HCT116 (cell line): ENCODE results near the gene GATC. TPM values are rescaled to one million over a fixed set of nuclear protein-coding genes. Genes with fewer than 3 reads are reported as not detected.

Experiments
- ATAC-seq: fragments of 200-7000 bp; cut with Tn5 transposase; 2 replicates; pipeline ENCODE4 v1.9.1; 2020; ENCODE audit warnings: mild to moderate bottlenecking, moderate library complexity
- BruUV-seq: library from RNA; stranded (reverse); fragments of 400-500 nt; replicated peaks from 2 replicates; lab custom pipeline; 2021; lab: Mats Ljungman, UMichigan
- CTCF ChIA-PET: fragments of 300-600 bp; sonication (Branson Sonifier 250); formaldehyde crosslinking; loops from one replicate; lab custom pipeline; 2021; ENCODE audit warnings: antibody characterized with exemption; lab: Charles Lee
- POLR2A ChIA-PET: fragments of 300-600, 350-600 bp; sonication (Branson Sonifier 250); formaldehyde crosslinking; loops from one replicate; lab custom pipeline; 2021; ENCODE audit warnings: antibody characterized with exemption; lab: Charles Lee
- RAD21 ChIA-PET, 2 experiments: fragments of 300-600 bp; sonication (Branson Sonifier 250); formaldehyde crosslinking; loops; one replicate each; lab custom pipeline; 2023; ENCODE audit warnings: low total read pairs in 2 of 2; ENCODE audit not compliant: uncharacterized antibody in 2 of 2, unreplicated experiment in 2 of 2, low non-redundant PET in 1 of 2; lab: Charles Lee
- DNase-seq: peaks from one replicate; pipeline ENCODE4 v3.0.0-alpha.2; 2010; ENCODE audit warnings: low read depth, low spot score
- H2AFZ ChIP-seq: fragments of 200-600 bp; shearing (Covaris generic), sonication (generic); 2 replicates; pipeline ENCODE4 v1.6.1; 2017; ENCODE audit warnings: low read depth, mixed run types, mixed read lengths, antibody characterized with exemption, low read length; ENCODE audit not compliant: poor library complexity, severe bottlenecking
- H3K27ac ChIP-seq: 2 replicates; pipeline ENCODE4 v1.5.1; 2012; ENCODE audit warnings: low read depth, low read length
- H3K27me3 ChIP-seq: fragments of 200-600 bp; sonication (generic); 2 replicates; pipeline ENCODE4 v1.6.1; 2016; ENCODE audit warnings: mixed run types, low read length, mixed read lengths; ENCODE audit not compliant: insufficient read depth
- H3K36me3 ChIP-seq, 2 experiments: fragments of 200-500 bp in 1 of 2; fragments of 200-600 bp in 1 of 2; sonication (Bioruptor generic) in 1 of 2; sonication (generic) in 1 of 2; 2 replicates each; pipeline versions ENCODE4 v1.5.1 to v1.6.1; 2014 to 2016; ENCODE audit warnings: low read length in 2 of 2, inconsistent platforms in 1 of 2, mixed read lengths in 1 of 2, mixed run types in 1 of 2; ENCODE audit not compliant: insufficient read depth in 2 of 2, control insufficient read depth in 1 of 2
- H3K4me1 ChIP-seq, 2 experiments: fragments of 200-600 bp in 1 of 2; sonication (generic) in 1 of 2; 2 replicates each; pipeline versions ENCODE4 v1.5.1 to v1.6.1; 2012 to 2017; ENCODE audit warnings: low read length in 2 of 2, inconsistent platforms in 1 of 2, mild to moderate bottlenecking in 1 of 2, mixed read lengths in 1 of 2, mixed run types in 1 of 2, moderate library complexity in 1 of 2; ENCODE audit not compliant: insufficient read depth in 2 of 2, control insufficient read depth in 1 of 2
- H3K4me2 ChIP-seq: fragments of 200-600 bp; sonication (generic); 2 replicates; pipeline ENCODE4 v1.6.1; 2017; ENCODE audit warnings: mixed run types, low read length, mixed read lengths
- H3K4me3 ChIP-seq, 2 experiments: fragments of 200-600 bp in 1 of 2; sonication (generic) in 1 of 2; replicated peaks in 1 of 2; 2 replicates each; pipeline ENCODE4 v1.5.1; 2011 to 2016; ENCODE audit warnings: low read length in 2 of 2, control low read depth in 1 of 2, low read depth in 1 of 2, mild to moderate bottlenecking in 1 of 2, mixed read lengths in 1 of 2, mixed run types in 1 of 2
- H3K79me2 ChIP-seq: fragments of 200-600 bp; sonication (generic); 2 replicates; pipeline ENCODE4 v1.6.1; 2017; ENCODE audit warnings: mild to moderate bottlenecking, mixed run types, low read length, moderate library complexity, mixed read lengths; ENCODE audit not compliant: insufficient read depth
- H3K9ac ChIP-seq: fragments of 200-600 bp; sonication (generic); 2 replicates; pipeline ENCODE4 v1.6.1; 2016; ENCODE audit warnings: low read length, mixed read lengths
- H3K9me2 ChIP-seq: fragments of 200-600 bp; sonication (generic), shearing (Covaris generic); 2 replicates; pipeline ENCODE4 v1.6.1; 2017; ENCODE audit warnings: mixed run types, mild to moderate bottlenecking, moderate library complexity; ENCODE audit not compliant: insufficient read depth
- H3K9me3 ChIP-seq, 2 experiments: fragments of 200-500 bp in 1 of 2; fragments of 200-600 bp in 1 of 2; sonication (Bioruptor generic) in 1 of 2; sonication (generic) in 1 of 2; 2 replicates each; pipeline ENCODE4 v1.6.1; 2014 to 2017; ENCODE audit warnings: low read length in 2 of 2, mixed read lengths in 2 of 2, inconsistent platforms in 1 of 2, low read depth in 1 of 2, mild to moderate bottlenecking in 1 of 2, mixed run types in 1 of 2, moderate library complexity in 1 of 2; ENCODE audit not compliant: control insufficient read depth in 1 of 2, insufficient read depth in 1 of 2
- H4K20me1 ChIP-seq: fragments of 200-600 bp; sonication (generic), shearing (Covaris generic); 2 replicates; pipeline ENCODE4 v1.6.1; 2017; ENCODE audit warnings: mixed run types, mild to moderate bottlenecking, moderate library complexity; ENCODE audit not compliant: insufficient read depth
- ATF3 ChIP-seq: IDR thresholded peaks from 2 replicates; pipeline ENCODE4 v1.6.1; 2012
- ELF1 ChIP-seq: IDR thresholded peaks from 2 replicates; pipeline ENCODE4 v1.6.1; 2012; ENCODE audit warnings: low read depth, borderline replicate concordance
- FOSL1 ChIP-seq: IDR thresholded peaks from 2 replicates; pipeline ENCODE4 v1.6.1; 2012; ENCODE audit warnings: low read depth
- POLR2AphosphoS5 ChIP-seq: IDR thresholded peaks from 2 replicates; pipeline ENCODE4 v1.6.1; 2011; ENCODE audit warnings: mild to moderate bottlenecking, low read depth, low read length, moderate library complexity
- SRF ChIP-seq: IDR thresholded peaks from 2 replicates; pipeline ENCODE4 v1.6.1; 2012; ENCODE audit warnings: low read depth
- YY1 ChIP-seq: IDR thresholded peaks from 2 replicates; pipeline ENCODE4 v1.6.1; 2011; ENCODE audit warnings: low read length, low read depth, moderate library complexity, mild to moderate bottlenecking; ENCODE audit not compliant: insufficient replicate concordance; ENCODE audit errors: extremely low read depth
- ZBTB33 ChIP-seq: IDR thresholded peaks from 2 replicates; pipeline ENCODE4 v1.6.1; 2011; ENCODE audit warnings: mild to moderate bottlenecking, low read length, moderate library complexity; ENCODE audit not compliant: insufficient replicate concordance; ENCODE audit errors: extremely low read depth
- intact Hi-C: fragments of 100-400 bp; cut with micrococcal nuclease; formaldehyde crosslinking; loops from 2 replicates; pipeline ENCODE4 v1.10.0; 2022
- total RNA-seq: library from RNA; stranded (reverse); gene quantifications from one replicate; pipeline ENCODE4 v1.2.1, GENCODE V29; 2021; ENCODE audit not compliant: unreplicated experiment

GATC gene
- total RNA-seq, 1 experiment from 2014 or later, result 48.7 TPM

- Histone ChIP-seq H3K4me1 (peaks cover 40 to 65% of the 10 kb centered on the region in 2 experiments), H3K9me2 (no peaks in the 10 kb centered on the region), H4K20me1 (no peaks in the 10 kb centered on the region), H3K27ac (peak overlapping the region; percentile 38), H2AFZ (no peak overlapping the region), H3K4me3 (peak overlapping the region; percentile 23 to 42; a peak in 3 of 4 replicates), H3K79me2 (peaks cover 20% of the 10 kb centered on the region), H3K36me3 (no peaks in the 10 kb centered on the region), H3K27me3 (no peaks in the 10 kb centered on the region), H3K9ac (peak overlapping the region; percentile 26; the same call in 1 of the 2 replicates), H3K4me2 (peak overlapping the region; percentile 91), H3K9me3 (no peaks in the 10 kb centered on the region)
- peak; percentile 69 for TF ChIP-seq POLR2AphosphoS5
- TF ChIP-seq FOSL1, result no peak
- TF ChIP-seq YY1, result peak; percentile 77
- ATAC-seq (peak; percentile 72), DNase-seq (peak; percentile 80)
- BruUV-seq, result no TSS peak
- RAD21 ChIA-PET, result interaction anchor here in 1 of 2 experiments (0.6 kb wide), 1 partner anchor 54 kb away, joined by 3 read pairs; no protein-coding TSS in a partner anchor
- POLR2A ChIA-PET, result interaction anchor here (1.0 to 3.4 kb wide), 2 partner anchors 9 to 21 kb away, joined by 3 to 18 read pairs; partner anchors contain the start of gene DYNLL1
- intact Hi-C loops, result loop anchor here (1.0 kb wide), 1 partner anchor 21 kb away; no protein-coding TSS in a partner anchor
- CTCF ChIA-PET, result interaction anchor here (0.7 to 1.0 kb wide), 2 partner anchors 12 to 13 kb away, joined by 3 to 4 read pairs; no protein-coding TSS in a partner anchor
Observed at GRCh38 chr12:120474616-120474960, 28.3 kb downstream of the GATC start.

GRCh38 chr12:120475643-120476042, 29.4 kb downstream of the GATC start:
- POLR2A ChIA-PET, result interaction anchor here (3.4 kb wide), 1 partner anchor 20 kb away, joined by 18 read pairs; the partner anchor contains the start of gene DYNLL1
- intact Hi-C loops, result no loop called here
- BruUV-seq, result no TSS peak

More at GRCh38 chr12:120475643-120476042, 29.4 kb downstream of the GATC start:
- Histone ChIP-seq H2AFZ (no peak overlapping the region), H3K4me1 (peaks cover 39 to 57% of the 10 kb centered on the region in 2 experiments), H3K4me3 (no peak overlapping the region), H3K27ac (no peak overlapping the region), H4K20me1 (no peaks in the 10 kb centered on the region), H3K36me3 (no peaks in the 10 kb centered on the region), H3K4me2 (no peak overlapping the region; the same call in 1 of the 2 replicates), H3K27me3 (no peaks in the 10 kb centered on the region), H3K9me2 (no peaks in the 10 kb centered on the region), H3K9me3 (no peaks in the 10 kb centered on the region), H3K9ac (no peak overlapping the region), H3K79me2 (peaks cover 12% of the 10 kb centered on the region; the same call in 1 of the 2 replicates)
- ChIA-PET RAD21 (no interaction called here), CTCF (interaction anchor here (1.1 to 1.2 kb wide), 2 partner anchors 9 to 10 kb away, joined by 3 read pairs; no protein-coding TSS in a partner anchor)
- ATAC-seq (no peak), DNase-seq (no peak)
- TF ChIP-seq ELF1 (no peak), SRF (no peak), POLR2AphosphoS5 (no peak), ATF3 (no peak), ZBTB33 (no peak)
